ENCODE results near the gene SNX9. TPM values are rescaled to one million over a fixed set of nuclear protein-coding genes. Genes with fewer than 3 reads are reported as not detected.

SNX9 gene
- polyA plus RNA-seq, 2 of the 4 experiments (the other 2 are of a cell fraction), result 13.9 to 29.8 TPM

DNA sequence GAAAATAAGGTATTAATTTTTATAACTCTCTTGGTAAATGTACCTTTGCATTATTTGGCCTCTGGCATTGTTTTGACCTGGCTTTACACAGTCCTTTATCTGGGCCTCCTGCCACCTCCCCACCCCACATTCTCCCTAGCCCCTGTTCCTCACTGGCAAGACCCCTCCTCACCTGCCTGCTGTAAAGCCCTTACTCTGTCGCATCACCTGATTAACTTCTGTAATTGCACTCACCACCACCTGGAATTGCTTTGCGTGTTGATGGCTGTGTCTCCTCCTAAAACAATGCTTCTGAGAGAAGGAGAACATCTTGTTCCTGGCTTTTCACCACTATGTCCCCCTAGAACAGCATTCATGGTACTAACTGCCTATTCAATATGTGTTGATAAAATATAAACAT is 24.8 kb downstream of the SNX9 start:
- Histone ChIP-seq H3K27ac (no peak overlapping the region), H3K4me3 (no peak overlapping the region), H3K9me3 (peaks cover 5% of the 10 kb centered on the region; the same call in 1 of the 3 replicates), H3K4me1 (peaks cover 9% of the 10 kb centered on the region), H3K4me2 (no peak overlapping the region)
- FAIRE-seq (no peak), DNase-seq (ENCODE audit: low read depth in 1 of 2, low spot score in 1 of 2) (no peak), ATAC-seq (no peak)
- CTCF ChIA-PET, result no interaction called here
- WGBS (ENCODE audit: missing lambda C conversion rate), result 90% methylated on average over 2 of the region's 2 CpGs
- POLR2A ChIA-PET, result no interaction called here
- TF ChIP-seq, protein P1, sequence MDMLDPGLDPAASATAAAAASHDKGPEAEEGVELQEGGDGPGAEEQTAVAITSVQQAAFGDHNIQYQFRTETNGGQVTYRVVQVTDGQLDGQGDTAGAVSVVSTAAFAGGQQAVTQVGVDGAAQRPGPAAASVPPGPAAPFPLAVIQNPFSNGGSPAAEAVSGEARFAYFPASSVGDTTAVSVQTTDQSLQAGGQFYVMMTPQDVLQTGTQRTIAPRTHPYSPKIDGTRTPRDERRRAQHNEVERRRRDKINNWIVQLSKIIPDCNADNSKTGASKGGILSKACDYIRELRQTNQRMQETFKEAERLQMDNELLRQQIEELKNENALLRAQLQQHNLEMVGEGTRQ (IDR thresholded peaks at IDR 0.05), result no peak
- TF ChIP-seq JUN (IDR thresholded peaks at IDR 0.05) (no peak), ZC3H11A (IDR thresholded peaks at IDR 0.05) (no peak), MAFK (IDR thresholded peaks at IDR 0.05; ENCODE audit: partially characterized antibody) (no peak), PHF8 (IDR thresholded peaks at IDR 0.05; ENCODE audit: borderline replicate concordance, low read depth) (no peak), ZSCAN20 (CRISPR knock-in tag; IDR thresholded peaks at IDR 0.05) (no peak), RFX5 (IDR thresholded peaks at IDR 0.05) (no peak), CBX2 (IDR thresholded peaks at IDR 0.05; ENCODE audit: borderline replicate concordance, low read depth) (no peak), KDM5A (IDR thresholded peaks at IDR 0.05) (no peak), ESRRA (IDR thresholded peaks at IDR 0.05; ENCODE audit: borderline replicate concordance, low read length) (no peak), NR3C1 (IDR thresholded peaks at IDR 0.05) (no peak), SREBF2 (IDR thresholded peaks at IDR 0.05) (no peak), CHD4 (IDR thresholded peaks at IDR 0.05; ENCODE audit: borderline replicate concordance) (no peak), HEYL (CRISPR knock-in tag; IDR thresholded peaks at IDR 0.05) (no peak), TFCP2L1 (CRISPR knock-in tag; IDR thresholded peaks at IDR 0.05) (no peak)
- TF ChIP-seq, protein P2, sequence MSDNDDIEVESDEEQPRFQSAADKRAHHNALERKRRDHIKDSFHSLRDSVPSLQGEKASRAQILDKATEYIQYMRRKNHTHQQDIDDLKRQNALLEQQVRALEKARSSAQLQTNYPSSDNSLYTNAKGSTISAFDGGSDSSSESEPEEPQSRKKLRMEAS (IDR thresholded peaks at IDR 0.05), result no peak
- TF ChIP-seq, protein P3, sequence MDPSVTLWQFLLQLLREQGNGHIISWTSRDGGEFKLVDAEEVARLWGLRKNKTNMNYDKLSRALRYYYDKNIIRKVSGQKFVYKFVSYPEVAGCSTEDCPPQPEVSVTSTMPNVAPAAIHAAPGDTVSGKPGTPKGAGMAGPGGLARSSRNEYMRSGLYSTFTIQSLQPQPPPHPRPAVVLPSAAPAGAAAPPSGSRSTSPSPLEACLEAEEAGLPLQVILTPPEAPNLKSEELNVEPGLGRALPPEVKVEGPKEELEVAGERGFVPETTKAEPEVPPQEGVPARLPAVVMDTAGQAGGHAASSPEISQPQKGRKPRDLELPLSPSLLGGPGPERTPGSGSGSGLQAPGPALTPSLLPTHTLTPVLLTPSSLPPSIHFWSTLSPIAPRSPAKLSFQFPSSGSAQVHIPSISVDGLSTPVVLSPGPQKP (IDR thresholded peaks at IDR 0.05; ENCODE audit: low read depth, low read length), result no peak
- TF ChIP-seq, protein P4, sequence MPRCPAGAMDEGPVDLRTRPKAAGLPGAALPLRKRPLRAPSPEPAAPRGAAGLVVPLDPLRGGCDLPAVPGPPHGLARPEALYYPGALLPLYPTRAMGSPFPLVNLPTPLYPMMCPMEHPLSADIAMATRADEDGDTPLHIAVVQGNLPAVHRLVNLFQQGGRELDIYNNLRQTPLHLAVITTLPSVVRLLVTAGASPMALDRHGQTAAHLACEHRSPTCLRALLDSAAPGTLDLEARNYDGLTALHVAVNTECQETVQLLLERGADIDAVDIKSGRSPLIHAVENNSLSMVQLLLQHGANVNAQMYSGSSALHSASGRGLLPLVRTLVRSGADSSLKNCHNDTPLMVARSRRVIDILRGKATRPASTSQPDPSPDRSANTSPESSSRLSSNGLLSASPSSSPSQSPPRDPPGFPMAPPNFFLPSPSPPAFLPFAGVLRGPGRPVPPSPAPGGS (IDR thresholded peaks at IDR 0.05), result no peak
- TF ChIP-seq, protein P5, sequence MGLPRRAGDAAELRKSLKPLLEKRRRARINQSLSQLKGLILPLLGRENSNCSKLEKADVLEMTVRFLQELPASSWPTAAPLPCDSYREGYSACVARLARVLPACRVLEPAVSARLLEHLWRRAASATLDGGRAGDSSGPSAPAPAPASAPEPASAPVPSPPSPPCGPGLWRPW (IDR thresholded peaks at IDR 0.05), result no peak
- TF ChIP-seq, protein P6, sequence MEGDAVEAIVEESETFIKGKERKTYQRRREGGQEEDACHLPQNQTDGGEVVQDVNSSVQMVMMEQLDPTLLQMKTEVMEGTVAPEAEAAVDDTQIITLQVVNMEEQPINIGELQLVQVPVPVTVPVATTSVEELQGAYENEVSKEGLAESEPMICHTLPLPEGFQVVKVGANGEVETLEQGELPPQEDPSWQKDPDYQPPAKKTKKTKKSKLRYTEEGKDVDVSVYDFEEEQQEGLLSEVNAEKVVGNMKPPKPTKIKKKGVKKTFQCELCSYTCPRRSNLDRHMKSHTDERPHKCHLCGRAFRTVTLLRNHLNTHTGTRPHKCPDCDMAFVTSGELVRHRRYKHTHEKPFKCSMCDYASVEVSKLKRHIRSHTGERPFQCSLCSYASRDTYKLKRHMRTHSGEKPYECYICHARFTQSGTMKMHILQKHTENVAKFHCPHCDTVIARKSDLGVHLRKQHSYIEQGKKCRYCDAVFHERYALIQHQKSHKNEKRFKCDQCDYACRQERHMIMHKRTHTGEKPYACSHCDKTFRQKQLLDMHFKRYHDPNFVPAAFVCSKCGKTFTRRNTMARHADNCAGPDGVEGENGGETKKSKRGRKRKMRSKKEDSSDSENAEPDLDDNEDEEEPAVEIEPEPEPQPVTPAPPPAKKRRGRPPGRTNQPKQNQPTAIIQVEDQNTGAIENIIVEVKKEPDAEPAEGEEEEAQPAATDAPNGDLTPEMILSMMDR (IDR thresholded peaks at IDR 0.05), result no peak

DNA sequence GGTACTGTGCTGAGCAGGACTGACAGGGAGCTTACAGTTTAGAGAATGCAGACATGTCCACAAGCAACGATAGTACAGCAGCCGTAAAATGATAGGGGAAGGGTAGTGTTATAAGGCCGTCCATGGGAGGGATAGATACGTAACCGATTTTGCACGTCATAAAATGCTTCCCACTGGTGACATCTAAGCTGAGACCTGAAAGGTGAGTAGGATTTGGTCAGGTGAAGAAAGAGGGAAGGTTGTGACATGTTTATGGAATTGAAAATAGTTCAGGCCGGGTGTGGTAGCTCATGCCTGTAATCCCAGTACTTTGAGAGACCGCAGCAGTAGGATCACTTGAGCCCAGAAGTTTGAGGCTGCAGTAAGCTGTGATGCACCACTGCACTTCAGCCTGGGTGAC is 25.6 kb downstream of the SNX9 start:
- Histone ChIP-seq H3K9me3 (peaks cover 6% of the 10 kb centered on the region; the same call in 1 of the 3 replicates), H3K27ac (no peak overlapping the region), H3K4me1 (peaks cover 9% of the 10 kb centered on the region), H3K4me2 (no peak overlapping the region), H3K4me3 (no peak overlapping the region)
- WGBS (ENCODE audit: missing lambda C conversion rate), result 93% methylated on average over 8 of the region's 8 CpGs
- DNase-seq (ENCODE audit: low read depth in 1 of 2, low spot score in 1 of 2) (no peak), FAIRE-seq (no peak), ATAC-seq (no peak)
- TF ChIP-seq JUN (IDR thresholded peaks at IDR 0.05) (no peak), EHMT2 (IDR thresholded peaks at IDR 0.05; ENCODE audit: low read depth) (no peak), KDM1A (IDR thresholded peaks at IDR 0.05; ENCODE audit: low read depth) (no peak), CHD4 (IDR thresholded peaks at IDR 0.05; ENCODE audit: borderline replicate concordance) (no peak), ZSCAN20 (CRISPR knock-in tag; IDR thresholded peaks at IDR 0.05) (no peak), JUNB (IDR thresholded peaks at IDR 0.05) (no peak), GATA3 (IDR thresholded peaks at IDR 0.05; ENCODE audit: borderline replicate concordance) (no peak), KDM5A (IDR thresholded peaks at IDR 0.05) (no peak), HEYL (CRISPR knock-in tag; IDR thresholded peaks at IDR 0.05) (no peak), POLR2AphosphoS2 (conservative IDR thresholded peaks at IDR 0.05; ENCODE audit: low read length) (no peak), CBX8 (IDR thresholded peaks at IDR 0.05) (no peak), ZC3H11A (IDR thresholded peaks at IDR 0.05) (no peak), FOSB (CRISPR knock-in tag; IDR thresholded peaks at IDR 0.05) (no peak), RFX5 (IDR thresholded peaks at IDR 0.05) (no peak)
- TF ChIP-seq, protein P7, sequence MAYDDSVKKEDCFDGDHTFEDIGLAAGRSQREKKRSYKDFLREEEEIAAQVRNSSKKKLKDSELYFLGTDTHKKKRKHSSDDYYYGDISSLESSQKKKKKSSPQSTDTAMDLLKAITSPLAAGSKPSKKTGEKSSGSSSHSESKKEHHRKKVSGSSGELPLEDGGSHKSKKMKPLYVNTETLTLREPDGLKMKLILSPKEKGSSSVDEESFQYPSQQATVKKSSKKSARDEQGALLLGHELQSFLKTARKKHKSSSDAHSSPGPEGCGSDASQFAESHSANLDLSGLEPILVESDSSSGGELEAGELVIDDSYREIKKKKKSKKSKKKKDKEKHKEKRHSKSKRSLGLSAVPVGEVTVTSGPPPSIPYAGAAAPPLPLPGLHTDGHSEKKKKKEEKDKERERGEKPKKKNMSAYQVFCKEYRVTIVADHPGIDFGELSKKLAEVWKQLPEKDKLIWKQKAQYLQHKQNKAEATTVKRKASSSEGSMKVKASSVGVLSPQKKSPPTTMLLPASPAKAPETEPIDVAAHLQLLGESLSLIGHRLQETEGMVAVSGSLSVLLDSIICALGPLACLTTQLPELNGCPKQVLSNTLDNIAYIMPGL (CRISPR knock-in tag; IDR thresholded peaks at IDR 0.05; ENCODE audit: borderline replicate concordance), result no peak
- TF ChIP-seq, protein P8, sequence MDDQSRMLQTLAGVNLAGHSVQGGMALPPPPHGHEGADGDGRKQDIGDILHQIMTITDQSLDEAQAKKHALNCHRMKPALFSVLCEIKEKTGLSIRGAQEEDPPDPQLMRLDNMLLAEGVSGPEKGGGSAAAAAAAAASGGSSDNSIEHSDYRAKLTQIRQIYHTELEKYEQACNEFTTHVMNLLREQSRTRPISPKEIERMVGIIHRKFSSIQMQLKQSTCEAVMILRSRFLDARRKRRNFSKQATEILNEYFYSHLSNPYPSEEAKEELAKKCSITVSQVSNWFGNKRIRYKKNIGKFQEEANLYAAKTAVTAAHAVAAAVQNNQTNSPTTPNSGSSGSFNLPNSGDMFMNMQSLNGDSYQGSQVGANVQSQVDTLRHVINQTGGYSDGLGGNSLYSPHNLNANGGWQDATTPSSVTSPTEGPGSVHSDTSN (IDR thresholded peaks at IDR 0.05), result no peak
- TF ChIP-seq, protein P4 (IDR thresholded peaks at IDR 0.05), result no peak
- POLR2A ChIA-PET, result no interaction called here
- CTCF ChIA-PET, result no interaction called here

Data from A549 (cell line).